Ishikawa (cell line): ENCODE results near the gene GINS2.

Experiments
- CEBPB ChIP-seq: IDR thresholded peaks from 2 replicates; pipeline ENCODE4 v1.6.1; 2012
- CREB1 ChIP-seq: IDR thresholded peaks from 2 replicates; pipeline ENCODE4 v1.6.1; 2012; ENCODE audit warnings: low read depth
- EGR1 ChIP-seq: IDR thresholded peaks from 2 replicates; pipeline ENCODE4 v1.6.1; 2012
- EP300 ChIP-seq: IDR thresholded peaks from 2 replicates; pipeline ENCODE4 v1.6.1; 2012; ENCODE audit warnings: borderline replicate concordance
- FOXM1 ChIP-seq: IDR thresholded peaks from 2 replicates; pipeline ENCODE4 v1.6.1; 2012; ENCODE audit warnings: low read depth, borderline replicate concordance
- MAX ChIP-seq: IDR thresholded peaks from 2 replicates; pipeline ENCODE4 v1.6.1; 2012
- NFIC ChIP-seq: IDR thresholded peaks from 2 replicates; pipeline ENCODE4 v1.6.1; 2012
- RAD21 ChIP-seq: IDR thresholded peaks from 2 replicates; pipeline ENCODE4 v1.6.1; 2012; ENCODE audit warnings: low read depth
- REST ChIP-seq: IDR thresholded peaks from 2 replicates; pipeline ENCODE4 v1.6.1; 2012; ENCODE audit warnings: low read depth, mild to moderate bottlenecking
- TAF1 ChIP-seq: IDR thresholded peaks from 2 replicates; pipeline ENCODE4 v1.6.1; 2012; ENCODE audit warnings: low read depth, mild to moderate bottlenecking
- TCF12 ChIP-seq: IDR thresholded peaks from 2 replicates; pipeline ENCODE4 v1.6.1; 2012; ENCODE audit warnings: low read depth
- TEAD4 ChIP-seq: IDR thresholded peaks from 2 replicates; pipeline ENCODE4 v1.6.1; 2012
- USF1 ChIP-seq: IDR thresholded peaks from 2 replicates; pipeline ENCODE4 v1.6.1; 2012
- YY1 ChIP-seq: IDR thresholded peaks from 2 replicates; pipeline ENCODE4 v1.6.1; 2012; ENCODE audit warnings: low read depth
- ZBTB7A ChIP-seq: IDR thresholded peaks from 2 replicates; pipeline ENCODE4 v1.6.1; 2012; ENCODE audit warnings: low read depth

The GINS2 gene

GRCh38 chr16:85637808-85638647 lies 50.7 kb downstream of the GINS2 start:
- TF ChIP-seq FOXM1 (no peak), MAX (no peak), USF1 (no peak), TAF1 (no peak), CEBPB (no peak), YY1 (no peak), NFIC (no peak), TCF12 (no peak), ZBTB7A (no peak), RAD21 (no peak), REST (no peak), EP300 (no peak), EGR1 (no peak), TEAD4 (no peak), CREB1 (no peak)

GRCh38 chr16:85637061-85637807 lies 51.5 kb downstream of the GINS2 start:
- TF ChIP-seq REST = no peak
- no peak for TF ChIP-seq TCF12
- TF ChIP-seq MAX = no peak
- no peak for TF ChIP-seq NFIC
- TF ChIP-seq EP300 = no peak
- TF ChIP-seq RAD21 = no peak
- TF ChIP-seq FOXM1 = no peak
- TF ChIP-seq EGR1 = no peak
- no peak for TF ChIP-seq TAF1

- TF ChIP-seq TEAD4 (no peak), ZBTB7A (0 out of 2 replicates have a peak, but pooled peaks have one; percentile 17)
Observed at GRCh38 chr16:85636234-85636812, 52.4 kb downstream of the GINS2 start.

GRCh38 chr16:85635545-85636140 lies 53.1 kb downstream of the GINS2 start:
- TF ChIP-seq FOXM1 (no peak), NFIC (peak; percentile 86), ZBTB7A (no peak), EGR1 (peak; percentile 92), TAF1 (no peak), REST (no peak), RAD21 (no peak), YY1 (peak; percentile 24; the same call in 1 of the 2 replicates), CREB1 (no peak), TCF12 (peak; percentile 54; the same call in 1 of the 2 replicates), CEBPB (no peak), TEAD4 (no peak), USF1 (peak; percentile 82), MAX (peak; percentile 41), EP300 (peak; percentile 47)
